HTR-8/SVneo (cell line): Measurements from ENCODE around the gene TAS2R31.
"Not testable (repeated sequence)": the region's sequence is repeated elsewhere in the genome, so short reads cannot be mapped to it uniquely, and the experiment has no call there.

Experiments
- DNase-seq: peaks from one replicate; pipeline ENCODE4 v3.0.0; 2011; ENCODE audit warnings: low spot score, mixed read lengths; ENCODE audit not compliant: insufficient read length
- FAIRE-seq: peaks from 2 replicates; lab custom pipeline; 2011; peaks lifted over from hg19 to GRCh38; lab: Jason Lieb, UNC

The TAS2R31 gene, protein sequence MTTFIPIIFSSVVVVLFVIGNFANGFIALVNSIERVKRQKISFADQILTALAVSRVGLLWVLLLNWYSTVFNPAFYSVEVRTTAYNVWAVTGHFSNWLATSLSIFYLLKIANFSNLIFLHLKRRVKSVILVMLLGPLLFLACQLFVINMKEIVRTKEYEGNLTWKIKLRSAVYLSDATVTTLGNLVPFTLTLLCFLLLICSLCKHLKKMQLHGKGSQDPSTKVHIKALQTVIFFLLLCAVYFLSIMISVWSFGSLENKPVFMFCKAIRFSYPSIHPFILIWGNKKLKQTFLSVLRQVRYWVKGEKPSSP

DNA sequence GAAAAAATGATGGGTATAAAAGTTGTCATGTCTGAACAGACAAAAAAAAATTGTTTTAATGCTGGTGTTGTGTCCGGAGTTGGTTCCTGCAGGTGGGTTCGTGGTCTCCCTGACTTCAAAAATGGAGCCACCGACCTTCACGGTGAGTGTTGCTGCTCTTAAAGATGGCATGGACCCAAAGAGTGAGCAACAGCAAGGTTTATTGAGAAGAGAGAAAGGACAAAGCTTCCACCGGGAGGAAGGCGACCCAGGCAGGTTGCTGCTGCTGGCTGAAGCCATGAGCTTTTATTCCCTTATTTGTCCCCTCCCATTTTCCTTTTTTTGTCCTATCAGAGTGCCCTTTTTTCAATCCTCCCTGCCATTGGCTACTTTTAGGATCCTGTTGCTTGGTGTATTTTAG, at the start of gene TAS2R31:
Gene TAS2R31, minus strand, starts transcription at position 101 of the 400 bp plus-strand sequence. Its CDS starts 72 bp downstream, at position 29.
- no peak for FAIRE-seq

DNA sequence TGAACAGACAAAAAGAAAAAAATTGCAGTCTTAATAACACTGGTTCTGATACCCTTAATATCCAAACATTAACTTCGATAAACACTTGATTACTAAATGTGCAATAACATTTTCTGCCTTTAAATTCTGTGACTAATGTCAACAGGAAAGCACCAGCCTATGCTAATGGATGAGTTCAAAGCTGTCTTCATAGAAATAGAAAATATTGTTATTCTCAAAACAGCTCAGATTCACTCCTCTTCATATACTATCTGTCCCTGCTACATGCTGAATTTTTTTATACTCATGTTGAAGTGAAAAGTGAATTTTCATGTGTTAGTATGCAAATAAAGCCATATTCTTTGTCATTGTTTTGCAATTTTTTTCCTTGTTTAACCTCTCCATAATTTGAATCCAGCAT, 47.0 kb upstream of the TAS2R31 start:
- no peak for DNase-seq
- no peak for FAIRE-seq

More for the DNA sequence above, at the start of gene TAS2R31:
- DNase-seq, result no peak

DNA sequence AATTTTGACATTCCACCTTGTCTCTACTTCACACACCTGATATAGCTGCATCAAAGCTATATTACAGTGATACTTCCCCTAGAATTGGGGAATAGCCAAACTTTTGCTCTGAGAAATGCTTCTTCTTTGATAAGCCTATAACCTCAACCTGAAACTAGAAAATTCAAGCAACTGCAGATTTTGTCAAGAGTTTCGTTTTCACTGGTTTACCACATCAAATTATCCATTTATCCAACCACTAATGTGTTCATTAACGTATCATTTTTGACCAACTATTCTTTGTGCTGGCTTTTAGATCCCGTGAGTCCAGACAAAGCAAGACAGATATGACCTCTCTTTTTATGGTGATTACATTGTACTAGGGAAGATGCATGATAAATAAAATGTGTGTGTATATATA, 44.4 kb upstream of the TAS2R31 start:
- DNase-seq (no peak), FAIRE-seq (no peak)

DNA sequence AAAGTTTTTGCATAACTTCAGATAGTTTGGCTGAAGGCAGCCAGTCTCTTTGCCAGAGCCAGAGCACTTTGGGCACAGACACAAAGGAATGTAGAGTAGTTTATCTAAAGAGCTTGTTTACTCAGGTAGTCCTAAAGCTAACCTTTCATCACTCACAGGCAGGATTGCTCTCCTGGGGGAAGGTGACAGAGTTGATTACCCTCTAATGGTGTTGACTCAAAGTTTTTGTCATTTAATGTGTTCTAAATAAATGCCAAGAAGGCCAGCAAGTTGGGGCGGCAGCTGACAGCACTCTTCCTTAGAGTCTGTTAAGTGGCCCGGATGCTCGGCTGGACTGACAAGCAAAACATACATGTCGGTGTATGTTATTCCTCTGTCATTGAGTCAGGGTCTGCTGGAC, 40.2 kb upstream of the TAS2R31 start:
- no peak for FAIRE-seq
- no peak for DNase-seq

DNA sequence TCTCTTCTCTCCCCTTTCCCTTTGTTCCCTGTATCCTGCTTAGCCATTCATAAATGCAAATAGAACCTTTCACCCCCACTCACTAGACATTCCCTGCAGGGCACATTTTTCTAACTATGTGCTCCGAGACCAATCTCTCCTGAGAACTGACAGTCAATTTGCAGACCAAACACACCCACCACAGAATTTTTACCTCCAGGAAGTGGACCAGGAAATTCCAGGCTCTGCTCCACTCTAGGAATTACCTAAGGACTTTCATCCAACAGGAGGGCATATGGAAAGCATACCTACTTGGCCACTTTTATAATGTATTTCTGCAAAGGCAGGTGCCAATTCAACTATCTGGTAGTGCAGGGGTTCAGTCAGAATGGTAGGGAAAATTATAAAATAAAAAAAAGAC, 39.8 kb upstream of the TAS2R31 start:
- no peak for DNase-seq
- FAIRE-seq, result no peak

DNA sequence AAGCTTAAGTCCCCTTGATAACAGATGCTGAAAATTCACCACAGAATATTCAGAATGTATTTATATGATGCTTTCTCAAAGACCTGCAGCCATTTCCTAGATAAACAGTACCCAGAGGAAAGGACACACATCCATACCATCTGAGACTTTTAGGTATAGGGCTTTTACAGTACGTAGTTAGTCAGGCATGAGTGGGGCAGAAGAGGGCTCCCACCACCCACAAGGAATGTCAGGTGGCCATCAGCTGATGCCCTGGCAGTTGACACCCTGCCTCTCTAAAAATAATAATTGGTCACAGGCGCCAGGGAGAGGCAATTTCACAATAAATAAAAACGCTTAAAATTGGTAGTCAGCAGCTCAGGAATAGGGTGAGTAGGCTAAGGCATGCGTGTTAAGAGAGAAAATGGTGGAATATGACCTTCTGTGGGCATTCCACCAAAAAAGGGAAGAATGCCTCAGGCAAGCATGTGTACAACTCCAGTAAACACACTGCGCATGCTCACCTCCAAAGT, 38.7 kb upstream of the TAS2R31 start:
- FAIRE-seq (no peak), DNase-seq (no peak)

DNA sequence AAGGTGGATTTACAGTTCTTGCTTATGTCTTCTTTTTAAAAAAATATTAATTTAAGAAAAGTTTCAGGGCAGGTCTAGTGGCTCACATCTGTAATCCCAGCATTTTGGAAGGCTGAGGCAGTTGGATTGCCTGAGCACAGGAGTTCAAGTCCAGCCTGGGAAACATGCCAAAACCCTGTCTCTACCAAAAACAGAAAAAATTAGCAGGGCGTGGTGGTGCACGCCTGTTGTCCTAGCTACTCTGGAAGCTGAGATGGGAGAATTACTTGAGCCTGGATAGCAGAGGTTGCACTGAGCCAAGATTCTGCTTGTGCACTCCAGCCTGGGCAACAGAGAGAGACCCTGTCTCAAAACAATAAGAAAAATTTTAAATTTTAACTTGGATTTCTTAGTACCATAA, 36.3 kb upstream of the TAS2R31 start:
- FAIRE-seq, result no peak
- DNase-seq, result no peak

DNA sequence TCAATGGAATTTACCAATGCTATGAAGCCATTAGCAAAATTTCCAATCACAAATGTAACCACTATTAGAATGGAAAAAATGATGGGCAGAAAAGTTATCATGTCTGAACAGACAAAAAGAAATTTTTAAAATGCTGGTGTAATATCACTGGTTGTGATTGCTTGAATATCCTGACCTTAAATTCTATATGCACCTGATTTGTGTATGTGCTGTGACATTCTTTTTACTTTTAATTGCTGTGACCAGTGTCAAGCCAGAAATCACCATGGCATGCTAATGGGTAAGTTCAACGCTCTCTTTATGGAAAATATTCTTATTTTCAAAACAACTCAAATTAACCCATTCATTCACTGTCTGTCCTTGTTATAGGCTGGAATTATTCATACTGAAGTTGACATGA, 31.0 kb upstream of the TAS2R31 start, which contains the start of gene TAS2R46:
Gene TAS2R46, minus strand, starts transcription at position 101 of the 400 bp plus-strand sequence. Its CDS starts 0 bp downstream, at position 101.
- not testable (repeated sequence) for FAIRE-seq, DNase-seq

DNA sequence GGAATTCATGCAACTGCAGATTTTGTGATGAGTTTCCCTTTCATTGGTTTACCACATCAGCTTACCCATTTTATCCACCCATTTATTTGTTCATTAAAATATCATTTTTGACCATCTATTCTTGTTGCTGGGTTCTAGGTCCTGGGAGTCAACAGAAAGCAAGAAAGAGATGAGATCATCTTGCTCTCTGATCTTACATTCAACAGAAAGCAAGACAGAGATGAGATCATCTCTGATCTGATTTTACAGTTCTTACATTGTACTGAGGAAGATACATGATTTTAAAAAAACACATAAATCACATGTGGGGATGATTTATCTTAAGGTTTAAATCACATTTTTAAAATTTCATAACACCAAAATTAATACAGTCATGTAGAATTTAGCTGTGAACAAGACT, 28.6 kb upstream of the TAS2R31 start:
- FAIRE-seq, result no peak
- no peak for DNase-seq

DNA sequence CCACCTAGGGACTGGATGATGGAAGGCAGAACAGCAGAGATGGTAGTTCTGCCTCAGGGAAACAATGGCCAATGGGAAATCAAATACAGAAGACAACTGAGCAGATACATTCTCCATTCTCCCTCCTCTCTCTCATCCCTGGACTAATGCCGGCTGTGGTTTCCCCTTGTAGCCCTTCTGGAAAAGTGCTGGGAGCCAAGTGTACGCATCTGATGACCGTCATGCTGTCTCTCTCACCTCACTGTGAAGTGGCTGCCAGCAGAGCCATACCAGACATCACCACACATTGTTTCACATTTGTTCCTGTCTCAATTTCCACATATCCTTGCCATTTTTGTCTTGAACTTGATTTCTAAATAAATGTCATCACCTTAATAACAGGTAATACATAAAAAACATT, 27.8 kb upstream of the TAS2R31 start:
- FAIRE-seq, result no peak

DNA sequence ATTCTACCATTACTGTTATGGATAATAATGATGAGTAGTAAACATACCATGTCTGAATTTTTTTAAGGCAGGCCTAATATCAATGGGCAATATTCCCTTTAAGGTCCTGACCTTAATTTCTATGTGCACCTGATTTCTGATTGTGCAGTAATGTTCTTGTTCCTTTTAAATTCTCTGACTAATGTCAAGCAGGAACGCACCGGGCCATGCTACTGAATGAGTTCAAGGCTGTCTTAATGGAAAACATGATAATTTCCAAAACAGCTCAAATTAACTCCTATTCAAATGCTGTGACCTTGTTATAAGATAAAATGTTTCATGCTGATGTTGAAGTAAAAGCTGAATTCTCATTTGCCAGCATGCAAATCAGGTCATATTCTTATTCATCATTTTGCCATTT, 24.1 kb upstream of the TAS2R31 start:
- FAIRE-seq (no peak), DNase-seq (no peak)

More for the DNA sequence above, 27.8 kb upstream of the TAS2R31 start:
- no peak for DNase-seq

DNA sequence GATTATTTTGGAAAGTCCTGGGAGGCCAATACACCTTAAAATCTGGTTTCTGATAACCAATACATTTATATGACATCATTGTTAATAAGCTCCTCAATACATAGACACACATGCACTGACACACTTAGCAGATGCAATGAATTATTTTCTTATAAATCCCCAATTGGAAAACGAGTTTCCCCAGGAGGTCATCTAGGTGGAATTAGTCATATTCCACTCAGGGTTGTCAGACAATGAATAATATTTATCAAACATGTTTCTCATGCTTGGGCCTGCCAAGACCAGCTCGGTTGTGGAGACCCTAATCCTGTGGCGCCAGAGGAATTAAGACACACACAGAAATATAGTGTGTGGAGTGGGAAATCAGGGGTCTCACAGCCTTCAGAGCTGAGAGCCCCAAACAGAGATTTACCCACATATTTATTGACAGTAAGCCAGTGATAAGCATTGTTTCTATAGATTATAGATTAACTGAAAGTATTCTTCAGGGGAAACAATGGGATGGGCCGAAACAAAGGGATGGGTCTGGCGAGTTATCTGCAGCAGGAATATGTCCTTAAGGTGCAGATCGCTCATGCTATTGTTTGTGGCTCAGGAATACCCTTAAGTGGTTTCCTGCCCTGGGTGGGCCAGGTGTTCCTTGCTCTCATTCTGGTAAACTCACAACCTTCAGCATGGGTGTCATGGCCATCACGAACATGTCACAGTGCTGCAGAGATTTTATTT, 18.8 kb upstream of the TAS2R31 start:
- not testable (repeated sequence) for DNase-seq, FAIRE-seq

DNA sequence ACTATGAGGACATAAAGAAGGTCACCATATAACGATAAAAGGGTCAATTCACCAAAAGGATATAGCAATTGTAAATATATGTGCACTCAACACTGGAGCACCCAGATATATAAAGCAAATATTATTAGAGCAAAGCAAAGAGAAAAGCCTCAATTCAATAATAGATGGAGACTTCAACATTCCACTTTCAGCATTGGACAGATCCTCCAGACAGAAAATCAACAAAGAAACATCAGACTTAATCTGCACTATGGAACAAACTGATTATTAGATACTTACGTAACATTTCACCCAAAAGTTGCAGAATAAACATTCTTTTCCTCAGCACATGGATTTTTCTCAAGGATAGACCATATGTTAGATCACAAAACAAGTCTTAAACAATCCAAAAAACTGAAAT, 10.2 kb upstream of the TAS2R31 start:
- not testable (repeated sequence) for DNase-seq, FAIRE-seq

DNA sequence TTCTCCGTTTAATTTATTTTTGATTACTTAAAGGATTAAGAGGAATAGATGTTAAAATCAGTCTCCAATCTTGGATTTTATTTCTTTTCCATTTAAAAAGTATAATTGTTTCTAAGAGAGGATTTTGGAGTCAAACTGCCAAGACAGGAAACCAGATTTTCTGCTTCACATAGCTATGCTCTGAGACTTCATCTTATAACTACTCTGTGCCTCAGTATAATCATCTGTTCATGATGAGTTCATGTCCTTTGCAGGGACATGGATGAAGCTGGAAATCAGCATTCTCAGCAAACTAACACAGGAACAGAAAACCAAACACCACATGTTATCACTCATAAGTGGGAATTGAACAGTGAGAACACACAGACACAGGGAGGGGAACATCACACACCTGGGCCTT, 9.0 kb upstream of the TAS2R31 start:
- no peak for DNase-seq

DNA sequence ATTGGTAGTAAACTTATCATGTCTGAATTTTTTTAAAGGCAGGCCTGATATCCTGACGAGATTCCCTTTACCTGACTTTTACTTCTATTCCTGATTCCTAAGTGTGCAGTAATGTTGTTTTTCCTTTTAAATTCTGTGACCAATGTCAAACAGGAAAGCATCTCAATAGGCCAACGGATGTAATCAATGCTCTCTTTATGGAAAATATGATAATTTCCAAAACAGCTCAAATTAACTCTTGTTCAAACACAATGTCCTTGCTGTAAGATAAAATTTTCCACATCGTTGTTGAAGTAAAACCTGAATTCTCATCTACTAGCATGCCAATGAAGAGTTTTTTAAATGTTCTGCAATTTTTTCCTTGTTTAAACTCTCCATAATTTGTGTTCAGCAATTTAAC, 8.0 kb upstream of the TAS2R31 start:
- no peak for DNase-seq
- FAIRE-seq, result no peak

More for the DNA sequence above, 9.0 kb upstream of the TAS2R31 start:
- no peak for FAIRE-seq

DNA sequence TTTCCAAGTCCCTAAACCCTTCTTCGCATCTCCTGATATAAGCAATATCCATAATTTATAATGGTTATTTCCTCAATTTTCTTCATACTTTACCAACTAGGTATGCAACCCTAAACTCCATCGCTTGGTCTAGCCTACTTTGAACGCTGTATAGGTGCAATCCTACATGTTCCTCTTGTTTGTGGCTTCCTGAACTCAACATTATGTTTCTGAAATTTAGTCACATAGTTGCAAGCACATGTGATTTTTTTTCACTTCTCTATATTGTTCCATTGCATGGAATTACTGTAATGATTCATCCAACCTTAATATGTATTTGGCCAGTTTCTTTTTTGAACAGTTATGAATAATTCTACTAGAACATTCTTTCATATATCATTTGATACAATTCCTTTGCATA, 2.8 kb upstream of the TAS2R31 start:
- not testable (repeated sequence) for DNase-seq, FAIRE-seq

DNA sequence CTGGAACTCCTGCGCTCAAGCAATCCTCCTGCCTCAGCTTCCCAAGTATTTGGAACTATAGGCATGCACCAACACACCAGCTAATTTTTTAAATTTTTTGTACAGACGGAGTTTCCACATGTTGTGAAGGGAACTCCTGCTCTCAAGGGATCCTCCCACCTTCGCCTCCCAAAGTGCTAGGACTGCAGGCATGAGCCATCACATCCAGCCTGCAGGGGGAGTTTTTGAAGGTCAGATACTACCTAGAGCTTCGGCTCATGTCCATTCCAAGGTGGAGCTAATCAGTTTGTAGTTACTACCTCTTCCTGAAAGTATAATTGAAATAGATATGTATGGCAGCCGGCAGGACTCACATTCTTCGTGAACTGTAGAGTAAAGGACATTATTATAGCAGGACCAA, 5.1 kb downstream of the TAS2R31 start:
- no peak for FAIRE-seq
- DNase-seq, result no peak

DNA sequence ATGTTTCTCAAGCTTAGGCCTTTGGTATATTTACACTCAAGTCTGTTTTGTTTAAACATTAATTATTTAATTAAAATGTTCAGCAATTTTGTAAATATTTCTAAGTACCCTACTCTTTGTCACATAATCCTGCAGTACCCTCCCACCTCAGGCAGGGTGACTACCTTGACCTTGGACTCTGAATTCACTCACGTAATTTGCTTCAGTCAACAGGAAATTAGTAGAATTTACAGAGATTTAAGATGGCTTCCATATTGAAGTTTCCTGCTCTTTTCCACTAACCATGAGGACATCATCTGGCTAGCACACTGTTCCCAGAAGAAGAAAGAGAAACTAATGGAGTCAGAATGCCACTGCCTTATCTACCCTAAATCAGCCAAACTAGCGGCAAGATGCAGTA, 7.8 kb downstream of the TAS2R31 start:
- no peak for FAIRE-seq

DNA sequence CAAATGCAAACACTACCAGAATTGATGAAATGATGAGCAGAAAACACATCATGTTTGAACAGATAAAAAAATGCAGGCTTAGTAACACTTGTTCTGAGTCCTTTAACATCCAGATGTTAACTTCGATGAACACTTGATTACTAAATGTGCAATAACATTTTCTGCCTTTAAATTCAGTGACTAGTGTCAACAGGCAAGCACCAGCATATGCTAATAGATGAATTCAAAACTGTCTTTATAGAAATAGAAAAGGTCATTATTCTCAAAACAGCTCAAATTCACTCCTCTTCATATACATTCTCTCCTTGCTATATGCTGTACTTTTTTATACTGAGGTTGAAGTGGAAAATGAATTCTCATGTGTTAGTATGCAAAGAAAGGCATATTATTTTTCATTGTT, 8.7 kb downstream of the TAS2R31 start, which contains the start of gene TAS2R19:
Gene TAS2R19, minus strand, starts transcription at position 101 of the 400 bp plus-strand sequence. Its CDS starts 49 bp downstream, at position 52.
- FAIRE-seq (no peak), DNase-seq (no peak)

More for the DNA sequence above, 7.8 kb downstream of the TAS2R31 start:
- no peak for DNase-seq

DNA sequence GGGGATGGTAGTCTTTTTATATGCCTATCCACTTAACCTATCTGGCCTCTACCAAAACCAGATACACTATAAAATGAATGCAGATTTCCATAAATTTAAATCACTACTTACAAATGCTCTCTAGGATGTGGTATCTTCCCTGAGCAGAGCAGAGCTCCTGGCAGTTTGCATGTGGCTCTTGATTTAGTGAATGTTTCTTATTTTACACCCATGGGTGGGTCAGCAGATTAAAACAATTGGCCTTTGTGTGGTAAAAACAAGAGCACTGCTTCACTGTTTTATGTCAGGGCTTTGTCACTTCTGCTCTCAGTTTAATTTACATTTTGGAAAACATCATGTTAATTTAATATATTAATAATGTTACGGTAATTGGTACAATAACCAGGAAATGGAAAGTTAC, 14.3 kb downstream of the TAS2R31 start:
- DNase-seq, result no peak
- FAIRE-seq, result no peak
